HEK293T (cell line): ENCODE results near the gene CRHR1.

ENCODE experiments used
- BHLHE40 ChIP-seq: fragments of 450-650 bp; IDR thresholded peaks from 2 replicates; pipeline ENCODE4 v1.6.1; 2016; ENCODE audit warnings: mild to moderate bottlenecking, moderate library complexity, borderline replicate concordance
- CTBP1 ChIP-seq: fragments of 450-650 bp; IDR thresholded peaks from 2 replicates; pipeline ENCODE4 v1.6.1; 2016; ENCODE audit warnings: borderline replicate concordance
- FOXA1 ChIP-seq: fragments of 450-650 bp; IDR thresholded peaks from 2 replicates; pipeline ENCODE4 v1.6.1; 2016; ENCODE audit warnings: mild to moderate bottlenecking
- FOXK2 ChIP-seq: fragments of 450-650 bp; IDR thresholded peaks from 2 replicates; pipeline ENCODE4 v1.6.1; 2016; ENCODE audit warnings: mild to moderate bottlenecking
- FOXM1 ChIP-seq: fragments of 450-650 bp; IDR thresholded peaks from 2 replicates; pipeline ENCODE4 v1.6.1; 2017; ENCODE audit warnings: mild to moderate bottlenecking, borderline replicate concordance
- SP1 ChIP-seq: fragments of 450-650 bp; IDR thresholded peaks from 2 replicates; pipeline ENCODE4 v1.6.1; 2017
- SUZ12 ChIP-seq: fragments of 450-650 bp; IDR thresholded peaks from 2 replicates; pipeline ENCODE4 v1.6.1; 2016; ENCODE audit warnings: mild to moderate bottlenecking
- ZNF384 ChIP-seq: fragments of 450-650 bp; IDR thresholded peaks from 2 replicates; pipeline ENCODE4 v1.6.1; 2016
- TF ChIP-seq, protein P1 (sequence below): fragments of 450-650 bp; IDR thresholded peaks from 2 replicates; pipeline ENCODE4 v1.6.1; 2016

DNA sequence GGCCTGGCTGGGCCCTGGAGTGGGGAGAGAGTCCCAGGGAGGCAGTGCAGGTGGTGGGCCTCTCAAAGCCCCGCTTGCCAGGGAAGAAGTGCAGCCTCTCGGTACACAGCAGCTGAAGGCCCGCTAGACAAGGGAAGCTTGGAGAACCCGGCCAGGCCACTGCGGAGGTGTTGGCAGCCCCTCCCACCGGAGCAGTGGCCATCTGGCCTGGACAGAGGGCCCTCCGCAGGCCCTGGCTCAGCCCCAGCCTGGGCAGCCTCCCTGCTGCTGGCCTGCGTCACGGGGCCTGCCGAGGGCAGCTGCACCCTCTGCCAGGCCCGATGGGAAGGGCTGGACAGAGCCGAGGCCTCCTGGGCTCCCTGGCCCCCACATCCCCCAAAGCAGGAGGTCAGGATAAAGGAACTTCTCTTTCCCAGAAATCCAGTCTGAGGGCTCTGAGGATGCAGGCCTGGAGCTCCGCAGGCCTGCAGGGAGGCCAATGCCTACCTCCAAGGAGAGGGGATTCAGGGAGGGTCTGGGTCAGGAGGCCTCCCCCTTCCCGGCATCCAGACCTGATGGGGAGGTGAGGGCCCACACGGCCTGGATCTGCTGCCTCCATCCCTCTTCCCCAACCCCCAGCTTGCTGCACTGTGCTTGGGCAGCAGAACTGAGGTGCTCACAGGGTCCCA is 64.9 kb downstream of the CRHR1 start:
- TF ChIP-seq, protein P1, sequence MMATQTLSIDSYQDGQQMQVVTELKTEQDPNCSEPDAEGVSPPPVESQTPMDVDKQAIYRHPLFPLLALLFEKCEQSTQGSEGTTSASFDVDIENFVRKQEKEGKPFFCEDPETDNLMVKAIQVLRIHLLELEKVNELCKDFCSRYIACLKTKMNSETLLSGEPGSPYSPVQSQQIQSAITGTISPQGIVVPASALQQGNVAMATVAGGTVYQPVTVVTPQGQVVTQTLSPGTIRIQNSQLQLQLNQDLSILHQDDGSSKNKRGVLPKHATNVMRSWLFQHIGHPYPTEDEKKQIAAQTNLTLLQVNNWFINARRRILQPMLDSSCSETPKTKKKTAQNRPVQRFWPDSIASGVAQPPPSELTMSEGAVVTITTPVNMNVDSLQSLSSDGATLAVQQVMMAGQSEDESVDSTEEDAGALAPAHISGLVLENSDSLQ = no peak
- no peak for TF ChIP-seq BHLHE40
- no peak for TF ChIP-seq FOXK2
- TF ChIP-seq ZNF384 = no peak
- no peak for TF ChIP-seq FOXA1
- no peak for TF ChIP-seq SUZ12
- no peak for TF ChIP-seq CTBP1
- no peak for TF ChIP-seq SP1
- TF ChIP-seq FOXM1 = no peak
